ENCODE results near the gene GPRC5B. TPM values are rescaled to one million over a fixed set of nuclear protein-coding genes. Genes with fewer than 3 reads are reported as not detected.

The GPRC5B gene
- total RNA-seq, 4 donors from 2014 or later = 19.9 to 34.1 (median 27.7) TPM

- no peak for DNase-seq
- Histone ChIP-seq H3K27ac (no peak overlapping the region), H3K27me3 (no peaks in the 10 kb centered on the region), H3K9me3 (no peaks in the 10 kb centered on the region), H3K4me1 (peaks cover 0 to 3% of the 10 kb centered on the region in 2 donors), H3K36me3 (no peaks in the 10 kb centered on the region), H3K4me3 (replicated peaks in 1 of 3) (no peak overlapping the region)
- no peak for TF ChIP-seq POLR2A (IDR thresholded peaks at IDR 0.05)
- TF ChIP-seq, protein P1, sequence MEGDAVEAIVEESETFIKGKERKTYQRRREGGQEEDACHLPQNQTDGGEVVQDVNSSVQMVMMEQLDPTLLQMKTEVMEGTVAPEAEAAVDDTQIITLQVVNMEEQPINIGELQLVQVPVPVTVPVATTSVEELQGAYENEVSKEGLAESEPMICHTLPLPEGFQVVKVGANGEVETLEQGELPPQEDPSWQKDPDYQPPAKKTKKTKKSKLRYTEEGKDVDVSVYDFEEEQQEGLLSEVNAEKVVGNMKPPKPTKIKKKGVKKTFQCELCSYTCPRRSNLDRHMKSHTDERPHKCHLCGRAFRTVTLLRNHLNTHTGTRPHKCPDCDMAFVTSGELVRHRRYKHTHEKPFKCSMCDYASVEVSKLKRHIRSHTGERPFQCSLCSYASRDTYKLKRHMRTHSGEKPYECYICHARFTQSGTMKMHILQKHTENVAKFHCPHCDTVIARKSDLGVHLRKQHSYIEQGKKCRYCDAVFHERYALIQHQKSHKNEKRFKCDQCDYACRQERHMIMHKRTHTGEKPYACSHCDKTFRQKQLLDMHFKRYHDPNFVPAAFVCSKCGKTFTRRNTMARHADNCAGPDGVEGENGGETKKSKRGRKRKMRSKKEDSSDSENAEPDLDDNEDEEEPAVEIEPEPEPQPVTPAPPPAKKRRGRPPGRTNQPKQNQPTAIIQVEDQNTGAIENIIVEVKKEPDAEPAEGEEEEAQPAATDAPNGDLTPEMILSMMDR (IDR thresholded peaks at IDR 0.05) = no peak
- intact Hi-C loops (cut with DNase I) = loop anchor here (10.0 kb wide), 1 partner anchor 475 kb away; no protein-coding TSS in a partner anchor
- WGBS, 2 donors = 83 to 92% methylated on average over 2 of the region's 2 CpGs
These were observed 25.2 kb upstream of the GPRC5B start for GRCh38 chr16:19909750-19910322.

- WGBS, 2 donors = 80 to 86% methylated on average over 1 of the region's 1 CpG
- Histone ChIP-seq H3K4me1 (peaks cover 0 to 3% of the 10 kb centered on the region in 2 donors), H3K27me3 (no peaks in the 10 kb centered on the region), H3K9me3 (no peaks in the 10 kb centered on the region), H3K27ac (no peak overlapping the region), H3K36me3 (no peaks in the 10 kb centered on the region), H3K4me3 (replicated peaks in 1 of 3) (no peak overlapping the region)
- no peak for DNase-seq
- TF ChIP-seq POLR2A (IDR thresholded peaks at IDR 0.05) = no peak
- TF ChIP-seq, protein P1 (IDR thresholded peaks at IDR 0.05) = no peak
- intact Hi-C loops (cut with DNase I) = loop anchor here (10.0 kb wide), 1 partner anchor 476 kb away; no protein-coding TSS in a partner anchor
These were observed 24.3 kb upstream of the GPRC5B start for GRCh38 chr16:19908921-19909320.

GRCh38 chr16:19907161-19907992, 22.7 kb upstream of the GPRC5B start:
- no peak overlapping the region for H3K27ac ChIP-seq
- intact Hi-C loops (cut with DNase I) = loop anchor here (10.0 kb wide), 1 partner anchor 477 kb away; no protein-coding TSS in a partner anchor
- peak; percentile 59 to 63 for DNase-seq
- peaks cover 0 to 3% of the 10 kb centered on the region in 2 donors for H3K4me1 ChIP-seq
- H3K27me3 ChIP-seq = no peaks in the 10 kb centered on the region
- H3K9me3 ChIP-seq = no peaks in the 10 kb centered on the region
- no peaks in the 10 kb centered on the region for H3K36me3 ChIP-seq
- WGBS, 2 donors = 21 to 23% methylated on average over 24 of the region's 24 CpGs
- H3K4me3 ChIP-seq (replicated peaks in 1 of 3) = no peak overlapping the region
- TF ChIP-seq POLR2A (IDR thresholded peaks at IDR 0.05) = no peak
- TF ChIP-seq, protein P1 (IDR thresholded peaks at IDR 0.05) = peak; percentile 83 to 97 (median 86)

DNA sequence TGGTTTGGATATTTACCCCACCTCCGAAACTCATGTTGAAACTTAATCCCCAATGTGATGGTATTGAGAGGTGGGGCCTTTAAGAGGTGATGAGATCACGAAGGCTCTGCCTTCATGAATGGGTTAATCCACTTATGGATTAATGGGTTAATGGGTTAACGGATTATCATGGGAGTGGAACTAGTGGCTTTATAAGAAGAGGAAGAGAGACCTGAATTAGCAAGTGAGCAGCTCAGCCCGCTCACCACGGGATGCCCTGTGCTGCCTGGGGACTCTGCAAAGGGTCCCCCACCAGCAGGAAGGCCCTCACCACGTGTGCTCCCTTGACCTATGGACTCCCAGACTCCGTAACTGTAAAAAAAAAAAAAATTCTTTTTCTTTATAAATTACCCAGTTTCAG, 16.5 kb upstream of the GPRC5B start:
- H3K27ac ChIP-seq = no peak overlapping the region
- no peak overlapping the region for H3K4me3 ChIP-seq (replicated peaks in 1 of 3)
- no peaks in the 10 kb centered on the region for H3K4me1 ChIP-seq
- no peaks in the 10 kb centered on the region for H3K27me3 ChIP-seq
- H3K36me3 ChIP-seq = no peaks in the 10 kb centered on the region
- no peak for TF ChIP-seq POLR2A (IDR thresholded peaks at IDR 0.05)
- TF ChIP-seq, protein P1 (IDR thresholded peaks at IDR 0.05) = no peak
- intact Hi-C loops (cut with DNase I) = loop anchor here (10.0 kb wide), 1 partner anchor 484 kb away; no protein-coding TSS in a partner anchor
- WGBS, 2 donors = 73 to 78% methylated on average over 7 of the region's 7 CpGs
- H3K9me3 ChIP-seq = no peaks in the 10 kb centered on the region
- no peak for DNase-seq

GRCh38 chr16:19899605-19899955, 14.9 kb upstream of the GPRC5B start:
- DNase-seq = no peak
- 54 to 61% methylated on average over 5 of the region's 5 CpGs for WGBS, 2 donors
- H3K27me3 ChIP-seq = no peaks in the 10 kb centered on the region
- TF ChIP-seq, protein P1 (IDR thresholded peaks at IDR 0.05) = no peak
- no peak for TF ChIP-seq POLR2A (IDR thresholded peaks at IDR 0.05)
- intact Hi-C loops (cut with DNase I) = no loop called here
- H3K4me1 ChIP-seq = no peaks in the 10 kb centered on the region
- no peaks in the 10 kb centered on the region for H3K36me3 ChIP-seq
- H3K4me3 ChIP-seq (replicated peaks in 1 of 3) = no peak overlapping the region
- H3K27ac ChIP-seq = no peak overlapping the region
- no peaks in the 10 kb centered on the region for H3K9me3 ChIP-seq

Measured in thyroid gland (tissue), 4 donors.